Suprapubic skin (tissue), 4 donors: ENCODE data around the gene HOTAIR. TPM values are rescaled to one million over a fixed set of nuclear protein-coding genes. Genes with fewer than 3 reads are reported as not detected.
A peak's percentile ranks its signal among the peaks of the same experiment; 100 is the strongest.

Experiments
- DNase-seq, 2 donors: peaks; one replicate each; pipeline ENCODE4 v3.0.0-alpha.2; 2019; ENCODE audit warnings: low spot score in 2 of 2
- H3K27ac ChIP-seq: fragments of 200-600 bp; sonication (generic); one replicate; pipeline ENCODE4 v1.5.1; 2019
- H3K27me3 ChIP-seq: fragments of 200-600 bp; sonication (generic); one replicate; pipeline ENCODE4 v1.5.1; 2019
- H3K36me3 ChIP-seq: fragments of 200-600 bp; sonication (generic); one replicate; pipeline ENCODE4 v1.5.1; 2019
- H3K4me1 ChIP-seq: fragments of 200-600 bp; sonication (generic); one replicate; pipeline ENCODE4 v1.5.1; 2019
- H3K4me3 ChIP-seq: fragments of 200-600 bp; sonication (generic); one replicate; pipeline ENCODE4 v1.5.1; 2019; ENCODE audit warnings: mild to moderate bottlenecking
- H3K9me3 ChIP-seq: fragments of 200-600 bp; sonication (generic); one replicate; pipeline ENCODE4 v1.5.1; 2019
- EP300 ChIP-seq: sonication (generic); formaldehyde crosslinking; IDR thresholded peaks from one replicate; pipeline ENCODE4 v1.6.1; 2017; ENCODE audit warnings: antibody characterized with exemption
- POLR2A ChIP-seq, 2 donors: fragments of 450-650 bp; IDR thresholded peaks; one replicate each; pipeline ENCODE4 v1.6.1; 2017; ENCODE audit warnings: antibody characterized with exemption in 2 of 2, mild to moderate bottlenecking in 2 of 2, moderate library complexity in 2 of 2
- POLR2AphosphoS5 ChIP-seq, 3 donors: sonication (generic); formaldehyde crosslinking; IDR thresholded peaks; one replicate each; pipeline ENCODE4 v1.6.1; 2017; ENCODE audit warnings: antibody characterized with exemption in 3 of 3
- WGBS: methylation state at CpG from one replicate; pipeline ENCODE4 v1.1.5; 2018; 5-methylcytosine and 5-hydroxymethylcytosine counted together
- total RNA-seq, 4 donors: library from RNA; depleted of rRNA; stranded (reverse); fragments of >200 nt; gene quantifications; one replicate each; pipeline ENCODE4 v1.1.0, GENCODE V29; 2016
- TF ChIP-seq, protein P1 (sequence below), 2 donors: fragments of 200-600 bp in 1 of 2; fragments of 450-650 bp in 1 of 2; sonication (generic) in 1 of 2; IDR thresholded peaks; one replicate each; pipeline ENCODE4 v1.5.1; 2016 to 2019; ENCODE audit warnings: antibody characterized with exemption in 2 of 2, mild to moderate bottlenecking in 1 of 2, moderate library complexity in 1 of 2

HOTAIR gene
- total RNA-seq, 4 donors from 2014 or later, result 1.4 to 15.7 (median 10.7) TPM

DNA sequence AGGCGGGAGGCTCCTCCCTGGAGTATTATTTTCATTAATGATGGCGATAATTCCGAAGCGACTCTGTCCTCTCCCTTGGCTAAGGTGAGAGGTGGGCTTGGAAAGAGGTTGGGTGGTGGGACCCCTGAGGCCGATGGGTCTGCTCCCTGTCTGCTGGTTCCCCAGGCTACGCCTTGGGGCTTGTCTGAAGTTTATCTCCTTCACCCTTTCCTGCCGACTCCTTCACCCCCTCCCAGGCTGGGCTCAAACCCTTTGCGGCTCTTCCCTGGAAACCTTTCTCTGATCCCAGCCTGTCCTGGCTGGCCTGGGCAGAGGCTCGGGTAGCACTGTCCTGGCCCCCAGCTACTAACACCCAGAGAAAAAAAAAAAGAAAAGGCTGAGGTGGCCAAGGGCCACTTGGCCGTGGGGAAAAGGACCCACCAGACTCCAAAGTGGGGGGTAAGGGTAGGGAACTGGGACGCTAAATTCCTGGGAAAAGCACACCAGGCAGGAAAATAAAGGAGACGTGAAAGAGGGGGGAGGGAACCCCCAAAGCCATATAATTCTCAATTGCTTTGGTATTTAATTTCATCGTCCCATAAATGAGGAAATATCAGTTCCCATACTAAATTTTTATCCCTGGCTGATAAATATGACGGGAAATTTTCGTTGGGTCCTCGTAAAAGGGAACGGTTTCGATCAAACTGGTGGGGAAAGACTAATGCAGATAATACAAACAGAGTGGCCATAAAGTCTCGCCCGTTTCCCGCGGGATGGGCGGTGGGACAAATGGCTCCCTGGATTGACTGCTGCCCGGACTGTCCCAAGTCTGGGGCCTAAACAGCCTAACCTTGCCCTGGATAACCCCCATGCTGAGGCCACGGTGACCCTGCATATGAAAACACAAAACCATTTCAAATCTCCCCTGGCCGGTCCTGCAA lies 8.2 kb upstream of the HOTAIR start:
- no peaks in the 10 kb centered on the region for H3K9me3 ChIP-seq
- 34% methylated on average over 25 of the region's 26 CpGs for WGBS
- TF ChIP-seq, protein P1, sequence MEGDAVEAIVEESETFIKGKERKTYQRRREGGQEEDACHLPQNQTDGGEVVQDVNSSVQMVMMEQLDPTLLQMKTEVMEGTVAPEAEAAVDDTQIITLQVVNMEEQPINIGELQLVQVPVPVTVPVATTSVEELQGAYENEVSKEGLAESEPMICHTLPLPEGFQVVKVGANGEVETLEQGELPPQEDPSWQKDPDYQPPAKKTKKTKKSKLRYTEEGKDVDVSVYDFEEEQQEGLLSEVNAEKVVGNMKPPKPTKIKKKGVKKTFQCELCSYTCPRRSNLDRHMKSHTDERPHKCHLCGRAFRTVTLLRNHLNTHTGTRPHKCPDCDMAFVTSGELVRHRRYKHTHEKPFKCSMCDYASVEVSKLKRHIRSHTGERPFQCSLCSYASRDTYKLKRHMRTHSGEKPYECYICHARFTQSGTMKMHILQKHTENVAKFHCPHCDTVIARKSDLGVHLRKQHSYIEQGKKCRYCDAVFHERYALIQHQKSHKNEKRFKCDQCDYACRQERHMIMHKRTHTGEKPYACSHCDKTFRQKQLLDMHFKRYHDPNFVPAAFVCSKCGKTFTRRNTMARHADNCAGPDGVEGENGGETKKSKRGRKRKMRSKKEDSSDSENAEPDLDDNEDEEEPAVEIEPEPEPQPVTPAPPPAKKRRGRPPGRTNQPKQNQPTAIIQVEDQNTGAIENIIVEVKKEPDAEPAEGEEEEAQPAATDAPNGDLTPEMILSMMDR (IDR thresholded peaks at IDR 0.05), result no peak
- TF ChIP-seq POLR2A (IDR thresholded peaks at IDR 0.05), result no peak
- TF ChIP-seq POLR2AphosphoS5 (IDR thresholded peaks at IDR 0.05), result no peak
- no peak for TF ChIP-seq EP300
- peak overlapping the region; percentile 98 for H3K27ac ChIP-seq
- peaks cover 67% of the 10 kb centered on the region for H3K27me3 ChIP-seq
- no peaks in the 10 kb centered on the region for H3K36me3 ChIP-seq
- peak overlapping the region; percentile 60 for H3K4me3 ChIP-seq
- DNase-seq, result no peak
- peaks cover 75% of the 10 kb centered on the region for H3K4me1 ChIP-seq

DNA sequence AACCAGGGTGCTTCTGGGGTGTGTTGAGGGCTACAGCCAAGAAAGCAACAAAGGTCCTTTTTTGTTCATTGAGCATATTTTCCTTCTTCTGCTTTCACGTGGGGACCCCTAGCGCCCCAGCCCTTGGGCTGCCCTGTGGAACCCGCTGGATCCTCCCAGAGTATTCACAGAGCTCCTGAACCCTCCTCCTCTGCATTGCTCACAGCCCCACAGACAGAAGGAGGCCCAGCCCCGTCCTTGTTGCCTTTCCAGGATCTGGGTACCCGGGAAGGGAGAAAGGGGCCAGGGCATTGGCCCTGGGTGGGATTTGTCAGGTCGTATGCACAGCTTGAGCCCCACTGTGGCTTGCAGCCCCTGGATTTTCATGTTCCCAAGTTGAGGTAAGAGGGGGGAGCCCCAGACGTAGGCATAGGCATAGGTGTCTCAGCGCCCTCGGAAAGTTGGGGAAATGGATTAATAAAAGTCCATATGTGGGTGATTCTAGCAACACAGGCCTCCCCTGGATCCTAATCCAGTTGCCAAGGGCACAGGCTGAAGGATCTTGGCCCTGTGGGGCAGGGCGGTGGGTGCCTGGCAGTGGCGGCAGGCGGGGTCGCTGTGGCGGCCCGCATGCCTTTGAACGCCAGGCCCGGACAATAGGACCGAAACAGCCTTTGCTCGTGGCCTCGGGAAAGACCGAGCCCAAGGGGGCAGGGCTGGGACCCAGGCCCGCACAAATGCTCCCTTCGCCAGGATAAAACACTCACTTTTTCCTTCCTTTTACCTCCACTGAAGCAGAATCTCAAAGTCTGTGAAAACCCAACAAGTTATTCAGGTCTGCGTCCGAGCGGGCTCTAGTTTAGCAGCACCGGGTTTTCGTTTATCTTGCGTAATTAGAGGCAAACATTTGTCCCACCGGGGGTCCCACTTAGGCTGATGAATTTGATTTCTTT lies 7.1 kb upstream of the HOTAIR start:
- H3K36me3 ChIP-seq, result no peaks in the 10 kb centered on the region
- peaks cover 71% of the 10 kb centered on the region for H3K4me1 ChIP-seq
- peaks cover 74% of the 10 kb centered on the region for H3K27me3 ChIP-seq
- no peaks in the 10 kb centered on the region for H3K9me3 ChIP-seq
- DNase-seq, result peak in 1 of 2 donors; percentile 63
- peak overlapping the region; percentile 98 for H3K27ac ChIP-seq
- TF ChIP-seq POLR2A (IDR thresholded peaks at IDR 0.05) (no peak), EP300 (no peak), POLR2AphosphoS5 (IDR thresholded peaks at IDR 0.05) (no peak)
- TF ChIP-seq, protein P1 (IDR thresholded peaks at IDR 0.05), result no peak
- H3K4me3 ChIP-seq, result peak overlapping the region; percentile 60
- 31% methylated on average over 27 of the region's 30 CpGs for WGBS

DNA sequence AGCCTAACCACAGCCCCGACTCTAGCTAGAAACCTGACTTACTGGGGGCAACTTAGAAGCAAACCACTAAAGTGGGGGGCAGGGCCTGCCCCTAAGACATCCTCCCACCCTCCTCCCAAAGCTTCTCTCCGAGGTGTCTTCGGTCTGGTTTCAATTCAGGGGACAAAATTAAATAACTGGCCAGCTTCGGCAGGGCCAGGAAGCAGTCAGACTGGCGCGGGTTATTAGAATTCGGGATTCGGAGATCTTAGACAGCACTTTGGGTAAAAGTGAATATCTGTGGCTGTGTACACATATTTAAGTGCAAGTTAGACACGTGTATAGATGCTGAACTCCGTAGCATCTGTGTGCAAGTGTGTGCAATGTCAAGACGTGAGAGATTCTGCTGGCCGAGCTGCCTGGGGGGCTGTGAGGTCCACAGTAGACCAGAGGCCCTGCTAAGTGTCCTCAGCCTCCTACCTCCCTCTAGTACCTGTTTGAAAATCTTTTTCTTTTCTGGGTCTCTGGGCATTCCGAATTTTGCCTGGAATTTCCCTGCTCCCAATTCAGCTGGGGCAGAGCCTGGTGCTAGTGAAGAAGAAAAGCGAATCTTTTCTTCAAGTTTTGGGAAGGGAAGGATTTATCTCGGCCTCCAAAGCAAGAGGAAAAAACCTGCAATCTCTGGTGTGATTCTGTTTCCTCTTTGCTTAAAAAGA lies 6.2 kb upstream of the HOTAIR start:
- H3K4me3 ChIP-seq, result peak overlapping the region; percentile 60
- TF ChIP-seq POLR2A (IDR thresholded peaks at IDR 0.05) (no peak), EP300 (no peak), POLR2AphosphoS5 (IDR thresholded peaks at IDR 0.05) (no peak)
- TF ChIP-seq, protein P1 (IDR thresholded peaks at IDR 0.05), result no peak
- WGBS, result 46% methylated on average over 15 of the region's 15 CpGs
- H3K36me3 ChIP-seq, result no peaks in the 10 kb centered on the region
- peak overlapping the region; percentile 98 for H3K27ac ChIP-seq
- H3K27me3 ChIP-seq, result peaks cover 78% of the 10 kb centered on the region
- no peak for DNase-seq
- peaks cover 71% of the 10 kb centered on the region for H3K4me1 ChIP-seq
- H3K9me3 ChIP-seq, result no peaks in the 10 kb centered on the region

DNA sequence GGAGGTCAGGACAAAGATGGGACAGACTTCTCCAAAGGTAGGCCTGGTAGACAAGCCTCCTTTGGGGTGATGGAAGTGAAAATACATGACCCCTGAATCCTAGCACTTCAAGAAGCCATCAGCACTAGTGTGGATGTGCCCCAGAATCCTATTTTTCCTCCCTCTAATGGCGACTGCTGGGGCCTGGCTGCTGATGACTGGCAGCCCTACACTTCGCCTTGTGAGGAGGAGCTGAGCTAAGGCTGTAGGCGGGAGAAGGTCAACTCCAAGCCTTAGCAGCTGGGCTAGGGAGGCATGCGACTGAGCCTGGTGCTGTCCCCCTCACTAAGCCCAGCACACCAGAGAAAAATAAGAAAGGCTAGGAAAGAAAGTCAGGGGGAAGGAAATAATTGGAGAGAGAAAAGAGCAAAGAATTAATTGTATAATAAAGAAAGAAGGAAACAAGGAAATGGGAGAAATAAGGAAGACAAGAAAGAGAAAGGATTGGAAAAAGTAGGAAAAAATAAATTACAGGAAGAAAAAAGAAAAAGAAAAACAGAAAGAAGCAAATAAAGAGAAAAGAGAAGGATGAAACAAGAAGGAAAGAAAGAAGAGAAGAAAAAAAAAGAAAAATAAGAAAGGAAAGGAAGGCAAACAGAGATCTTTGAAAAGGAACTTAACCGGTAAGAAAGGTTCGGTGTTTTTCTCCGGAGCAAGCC lies 5.5 kb upstream of the HOTAIR start:
- peaks cover 78% of the 10 kb centered on the region for H3K27me3 ChIP-seq
- no peaks in the 10 kb centered on the region for H3K36me3 ChIP-seq
- H3K9me3 ChIP-seq, result no peaks in the 10 kb centered on the region
- TF ChIP-seq POLR2AphosphoS5 (IDR thresholded peaks at IDR 0.05) (no peak), EP300 (no peak), POLR2A (IDR thresholded peaks at IDR 0.05) (no peak)
- TF ChIP-seq, protein P1 (IDR thresholded peaks at IDR 0.05), result no peak
- peak overlapping the region; percentile 98 for H3K27ac ChIP-seq
- DNase-seq, result no peak
- H3K4me3 ChIP-seq, result peak overlapping the region; percentile 60
- 33% methylated on average over 7 of the region's 7 CpGs for WGBS
- peaks cover 69% of the 10 kb centered on the region for H3K4me1 ChIP-seq
